SH-SY5Y (cell line): ENCODE data around the gene HES4.

ENCODE experiments used
- GATA2 ChIP-seq: IDR thresholded peaks from 2 replicates; pipeline ENCODE4 v1.6.1; 2011; ENCODE audit warnings: mild to moderate bottlenecking, low read depth, low read length
- GATA3 ChIP-seq: IDR thresholded peaks from 2 replicates; pipeline ENCODE4 v1.6.1; 2011; ENCODE audit warnings: low read depth, mild to moderate bottlenecking, low read length, moderate library complexity

The HES4 gene

DNA sequence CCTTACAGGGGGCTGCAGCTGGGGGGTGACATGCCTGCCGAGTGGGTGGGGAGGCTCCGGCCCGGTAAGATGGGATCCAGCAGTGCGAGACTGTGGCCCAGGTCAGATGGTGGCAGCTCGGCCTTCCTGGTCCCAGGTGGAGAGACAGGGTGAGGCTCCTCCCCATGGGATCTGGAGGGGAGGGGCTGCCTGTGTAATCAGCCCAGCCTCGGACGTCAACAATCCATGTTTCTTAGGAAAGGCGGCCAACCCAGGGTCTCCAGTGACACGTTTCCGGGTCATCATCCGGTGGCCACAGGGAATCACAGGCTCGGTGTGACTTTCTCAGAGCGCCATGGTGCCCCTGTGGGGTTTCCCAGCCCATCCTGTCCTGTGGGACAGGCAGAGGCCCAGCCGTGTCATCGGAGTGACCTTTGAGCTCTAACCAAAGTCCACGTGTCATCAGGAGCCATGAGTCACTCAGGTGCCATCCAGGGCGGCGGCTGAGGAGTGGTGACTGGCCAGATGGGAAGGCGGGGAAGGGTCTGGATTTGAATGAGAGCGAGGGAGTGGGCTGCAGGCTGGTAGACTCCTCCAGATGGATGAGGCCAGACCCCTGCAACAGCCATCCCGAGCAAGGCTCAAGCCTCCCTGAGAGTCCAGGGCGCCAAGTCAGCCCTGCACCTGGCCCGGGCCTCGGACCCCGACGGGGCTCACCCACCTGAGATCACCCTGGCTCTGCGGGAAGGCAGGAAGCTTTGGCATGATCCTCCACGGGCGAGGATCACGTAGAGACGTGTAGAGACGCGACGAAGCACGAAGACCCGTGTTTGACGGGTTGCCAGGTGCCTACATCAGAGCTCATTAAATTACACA lies 6.6 kb upstream of the HES4 start:
- TF ChIP-seq GATA3 = no peak
- TF ChIP-seq GATA2 = no peak

DNA sequence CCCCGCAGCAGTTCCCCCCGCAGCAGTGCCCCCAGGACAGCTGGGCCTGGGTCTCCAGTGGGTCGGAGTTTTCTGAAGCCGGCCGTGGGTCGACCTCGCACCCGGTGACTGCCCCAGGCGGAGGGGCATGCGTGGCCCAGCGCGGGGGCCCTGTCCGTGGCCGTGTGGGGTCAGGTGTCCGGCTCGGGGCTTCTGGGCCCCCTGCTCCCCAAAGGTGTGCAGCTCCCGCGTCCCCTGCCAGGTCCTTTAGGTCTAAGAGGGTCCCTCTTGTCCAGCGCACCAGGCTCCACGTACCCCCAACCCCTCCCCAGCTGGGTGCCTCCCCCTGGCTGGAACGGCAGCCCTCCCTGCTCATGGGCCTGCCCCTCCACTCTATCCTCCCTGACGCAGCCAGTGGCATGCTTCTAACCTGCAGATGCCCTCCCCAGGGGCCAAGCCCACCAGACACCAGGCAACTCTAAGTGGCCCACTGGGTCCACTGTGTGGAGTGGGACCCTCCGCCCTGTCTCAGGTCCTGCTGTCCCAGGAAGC lies 5.9 kb upstream of the HES4 start:
- TF ChIP-seq GATA3 (no peak), GATA2 (no peak)

DNA sequence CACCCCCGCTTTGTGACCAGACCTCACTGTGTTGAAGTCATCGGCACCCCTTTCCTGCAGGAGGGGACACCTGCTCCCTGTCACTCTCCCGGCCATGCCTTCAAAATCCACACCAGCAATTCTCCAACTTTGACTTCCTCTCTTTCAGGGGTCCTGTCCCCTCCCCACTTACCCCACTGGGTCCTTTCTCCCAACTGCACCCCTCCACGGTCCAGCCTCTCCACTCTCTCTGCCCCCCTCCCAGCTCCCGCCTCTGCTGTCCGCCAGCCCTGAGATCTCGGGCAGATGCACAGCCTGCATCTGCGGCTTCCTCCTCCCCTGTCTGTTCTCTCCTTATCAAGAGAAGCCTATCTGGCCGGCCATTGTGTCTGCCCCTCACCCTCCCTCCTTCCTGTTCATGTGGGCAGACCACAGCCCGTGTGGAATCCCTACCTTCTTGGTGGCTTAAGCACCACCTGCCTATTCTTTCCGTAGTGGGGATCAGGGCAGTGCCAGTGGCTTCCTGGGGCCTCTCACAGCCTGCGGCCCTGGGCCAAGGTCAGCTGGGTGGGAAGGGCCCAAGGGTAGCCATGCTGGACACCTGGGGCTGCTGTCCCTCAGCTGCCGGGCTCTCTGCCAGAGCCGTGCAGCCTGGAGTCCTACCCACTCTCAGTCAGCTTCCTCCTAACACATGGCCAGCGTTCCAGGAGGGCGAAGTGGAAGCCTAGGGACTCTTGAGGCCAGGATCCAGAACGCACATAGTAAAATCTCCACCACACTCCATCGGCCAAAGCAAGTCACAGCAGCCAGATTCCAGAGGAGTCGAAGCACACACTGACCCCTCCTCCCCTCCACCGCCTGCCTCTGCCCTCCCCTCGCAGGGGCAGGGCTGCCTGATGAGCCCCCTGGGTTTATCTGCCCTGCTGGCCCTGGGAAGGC lies 5.1 kb upstream of the HES4 start:
- TF ChIP-seq GATA3 = no peak
- peak; percentile 89 for TF ChIP-seq GATA2

DNA sequence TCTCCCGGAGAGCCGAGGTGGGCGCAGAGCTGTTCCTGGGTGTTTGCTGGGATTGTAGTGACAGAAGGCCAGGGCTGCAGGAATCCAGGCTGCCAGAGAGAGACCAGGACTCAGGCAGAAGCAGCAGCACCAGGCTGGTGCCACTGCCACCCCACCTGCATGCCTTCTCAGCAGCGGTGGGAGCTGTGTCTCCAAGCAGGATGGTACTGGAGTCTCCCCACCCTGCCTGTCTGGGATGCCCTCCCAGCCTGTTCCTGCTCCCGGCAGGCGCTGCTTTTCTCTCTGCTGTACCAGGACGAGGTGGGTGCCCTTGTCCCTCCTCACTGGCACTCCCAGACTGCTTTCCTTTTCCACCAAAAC lies 4.5 kb upstream of the HES4 start:
- no peak for TF ChIP-seq GATA2
- no peak for TF ChIP-seq GATA3

DNA sequence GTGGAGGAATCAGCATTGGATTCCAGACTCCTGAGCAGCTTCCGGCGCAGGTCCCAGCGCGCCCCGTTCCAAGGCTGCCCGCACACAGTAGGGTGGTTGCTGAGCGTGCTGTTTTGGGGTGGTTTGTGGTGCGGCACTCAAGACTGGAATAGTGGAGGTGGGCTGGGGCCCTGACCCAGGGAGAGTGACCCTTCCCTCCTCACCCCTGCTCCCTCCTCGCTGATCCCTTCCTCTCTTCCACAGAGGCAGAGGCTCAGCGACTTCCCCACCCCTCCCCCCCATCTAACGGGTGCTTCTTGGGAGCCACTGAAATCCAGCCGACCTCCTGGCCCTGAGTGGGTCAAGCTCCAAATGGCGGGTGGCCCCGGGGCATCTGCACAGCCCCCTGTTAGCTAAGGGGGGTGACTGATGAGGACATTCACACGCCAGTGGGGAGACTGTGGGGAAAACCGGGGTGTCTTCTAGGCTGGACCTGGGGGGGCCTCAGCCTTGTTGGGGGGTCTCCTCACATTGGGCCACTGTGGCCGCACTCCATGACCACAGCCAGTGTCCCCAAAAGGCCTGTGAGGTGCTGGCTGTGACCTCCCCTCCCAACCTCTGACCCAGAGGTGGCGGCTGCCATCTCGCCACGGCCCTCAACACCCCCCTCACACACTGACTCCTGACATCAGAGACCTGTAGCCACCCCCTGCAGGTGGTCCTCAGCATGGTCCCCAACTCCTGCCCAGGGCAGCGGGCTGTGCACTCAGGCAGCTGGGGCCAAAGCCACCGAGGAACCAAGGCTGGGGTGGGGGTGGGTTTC lies 3.9 kb upstream of the HES4 start:
- TF ChIP-seq GATA2 = no peak
- TF ChIP-seq GATA3 = no peak

DNA sequence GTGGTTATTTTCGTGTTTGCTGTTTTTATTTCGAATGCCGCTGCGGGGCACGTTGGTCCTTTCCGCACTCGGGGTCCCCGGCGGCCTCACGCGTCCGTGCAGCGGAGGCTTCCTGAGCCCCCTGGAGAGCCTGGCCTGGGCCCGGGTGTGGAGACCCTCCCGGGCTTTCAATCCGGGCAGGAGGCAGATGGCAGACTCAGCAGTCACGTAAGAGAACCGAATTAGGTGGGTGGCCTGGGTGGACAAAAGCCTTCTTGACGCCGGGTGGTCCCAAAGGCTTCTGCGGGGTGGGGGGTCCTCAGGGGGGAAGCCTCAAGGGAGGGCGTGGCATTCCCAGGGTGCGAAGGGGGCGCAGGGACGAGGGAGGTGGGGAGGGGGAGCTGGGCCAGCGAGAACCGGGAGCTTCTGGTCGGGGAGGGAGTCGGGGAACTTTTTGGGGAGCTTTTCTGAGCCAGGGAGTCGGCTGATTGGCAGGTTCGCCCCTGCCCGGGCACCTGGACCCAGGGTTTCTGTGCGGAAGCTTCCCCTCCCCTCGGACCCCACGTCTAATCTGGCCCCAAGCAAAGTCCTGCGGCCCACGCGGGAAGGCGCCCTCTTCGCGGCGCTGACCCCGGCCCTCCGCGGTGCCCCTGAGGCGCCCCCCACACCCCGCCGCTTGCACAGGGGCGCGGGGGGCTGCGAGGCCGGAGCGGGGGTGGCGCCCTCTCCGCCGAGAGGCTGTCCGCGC lies 1.3 kb upstream of the HES4 start:
- TF ChIP-seq GATA3 (no peak), GATA2 (no peak)

DNA sequence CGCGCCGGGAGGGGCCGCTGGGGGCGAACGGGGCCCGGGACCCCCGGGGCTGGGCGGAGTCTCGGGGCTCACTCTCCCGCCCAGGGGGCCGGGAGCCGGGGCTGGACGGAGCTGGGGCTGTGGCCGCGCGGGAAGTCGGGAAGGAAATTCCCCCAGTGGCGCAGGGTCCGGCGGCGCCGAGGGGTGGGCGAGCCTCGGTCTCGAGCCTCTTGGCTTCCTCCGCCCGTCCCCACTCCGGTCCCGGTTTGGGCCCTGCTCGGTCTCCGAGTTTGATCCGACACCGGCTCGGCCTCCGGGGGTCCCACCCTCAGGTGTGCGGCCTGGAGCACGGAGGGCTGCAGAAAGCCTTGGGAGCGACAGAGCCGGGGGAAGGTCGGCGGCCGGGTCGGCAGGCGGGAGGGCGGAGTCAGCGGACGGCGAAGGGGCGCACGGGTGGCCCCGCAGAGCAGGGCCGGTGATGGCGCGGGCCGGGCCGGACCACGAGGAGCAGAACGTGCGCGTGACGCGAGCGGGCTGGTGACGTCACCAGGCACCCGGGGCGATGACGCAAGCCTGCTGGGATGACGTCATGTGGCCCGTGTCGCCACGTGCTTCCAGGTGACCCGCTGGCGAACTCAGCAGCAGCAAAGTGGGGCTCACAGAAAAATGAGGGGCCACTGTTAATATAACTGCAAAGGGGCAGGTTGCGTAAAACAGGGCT lies 610 bp upstream of the HES4 start:
- TF ChIP-seq GATA2 (no peak), GATA3 (no peak)

DNA sequence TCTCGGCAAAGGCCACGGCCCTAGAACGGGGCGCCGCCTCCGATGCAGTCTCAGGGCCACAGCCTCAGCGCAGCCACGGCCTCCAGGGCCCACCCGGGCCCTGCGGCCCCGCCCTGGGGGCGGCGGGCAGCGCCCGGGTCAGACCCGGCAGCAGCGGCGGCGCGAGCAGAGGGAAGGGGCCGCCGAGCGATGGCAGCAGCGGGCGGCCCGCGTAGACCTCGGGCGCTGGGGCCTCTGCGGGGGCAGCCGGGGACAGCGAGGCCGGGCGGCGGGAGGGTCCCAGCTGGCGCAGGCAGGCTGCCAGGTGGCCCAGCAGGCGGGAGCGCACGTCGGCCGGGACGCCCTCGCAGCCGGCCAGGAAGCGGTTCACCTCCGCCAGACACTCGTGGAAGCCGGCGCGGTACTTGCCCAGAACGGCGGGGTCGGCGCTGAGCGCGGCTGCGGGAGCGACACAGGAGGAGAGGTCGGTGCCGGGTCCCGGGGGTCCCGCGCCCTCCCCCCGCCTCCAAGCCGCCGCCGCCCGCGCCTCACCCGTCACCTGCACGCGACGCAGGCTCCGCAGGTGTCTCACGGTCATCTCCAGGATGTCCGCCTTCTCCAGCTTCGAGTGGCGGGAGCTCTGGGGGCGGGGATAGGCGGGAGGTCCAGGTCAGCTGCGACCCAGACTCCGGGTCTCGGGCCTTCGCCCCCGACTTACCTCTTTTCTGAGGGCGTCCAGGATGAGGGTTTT lies 737 bp downstream of the HES4 start:
- no peak for TF ChIP-seq GATA2
- no peak for TF ChIP-seq GATA3

DNA sequence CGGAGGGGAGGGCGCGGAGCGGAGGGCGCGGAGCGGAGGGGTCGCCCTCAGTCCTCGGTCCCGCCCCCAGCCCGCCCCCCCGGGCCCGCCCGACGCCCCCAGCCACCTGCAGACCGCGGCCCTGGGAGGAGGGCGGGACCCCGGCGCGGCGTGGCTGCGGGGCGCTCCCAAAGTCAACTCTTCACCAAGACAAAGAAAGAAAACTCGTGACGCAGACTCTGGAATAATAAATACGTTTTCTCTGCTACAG lies 1.2 kb downstream of the HES4 start:
- TF ChIP-seq GATA3 = no peak
- TF ChIP-seq GATA2 = no peak

DNA sequence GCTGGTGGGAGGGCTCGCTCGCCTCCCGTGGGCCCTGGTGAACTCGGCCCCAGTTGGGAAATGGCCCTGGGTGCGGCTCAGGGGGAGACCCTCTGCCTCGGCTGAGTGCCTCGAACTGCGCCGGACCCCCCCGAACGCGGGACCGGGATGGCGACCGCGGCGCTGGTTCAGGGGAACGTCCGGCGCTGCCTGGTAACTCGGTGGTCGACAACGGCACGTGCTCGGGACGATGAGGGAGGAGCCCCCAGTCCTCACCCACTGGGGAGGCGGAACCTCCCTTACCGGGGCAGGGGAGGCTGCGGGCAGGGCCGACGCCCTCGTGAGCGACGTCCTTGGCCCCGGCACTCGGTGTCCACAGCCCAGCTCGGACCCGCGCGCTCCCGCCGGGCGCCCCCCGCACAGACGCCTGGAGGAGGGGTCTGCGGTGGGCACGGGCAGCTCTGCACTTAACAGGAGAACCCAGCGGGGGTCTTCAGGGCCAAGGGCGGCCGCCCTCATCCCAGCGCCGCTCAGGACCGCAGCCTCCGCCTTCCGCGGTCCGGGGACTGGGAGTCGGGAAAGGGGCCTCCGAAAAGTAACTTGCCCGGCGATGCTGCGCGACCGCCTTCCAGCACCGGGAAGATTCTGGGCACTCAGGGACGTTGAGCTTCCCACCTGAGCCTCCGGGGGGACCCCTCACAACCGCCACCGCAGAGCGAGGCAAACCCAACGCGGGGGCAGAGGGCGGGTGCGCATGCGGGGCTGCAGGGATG lies 1.7 kb downstream of the HES4 start:
- TF ChIP-seq GATA2 (no peak), GATA3 (no peak)

DNA sequence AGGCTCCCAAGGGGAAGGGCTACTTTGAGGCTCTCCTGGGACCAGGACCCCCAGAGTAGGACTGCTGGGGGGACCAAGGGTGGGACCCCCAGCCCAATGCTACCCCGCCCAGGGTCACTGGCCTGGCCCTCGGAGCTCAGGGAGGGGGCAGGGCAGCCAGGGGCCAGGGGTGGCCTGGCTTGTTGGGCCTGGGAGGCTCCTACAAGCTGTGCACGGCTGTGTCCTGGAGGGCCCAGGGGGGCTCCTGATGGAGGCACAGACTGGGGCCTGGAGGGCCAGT lies 2.2 kb downstream of the HES4 start:
- TF ChIP-seq GATA3 (no peak), GATA2 (no peak)
